Lower leg skin (tissue), 3 donors: ENCODE measurements around the gene ERC1.

Source experiments
- POLR2A ChIP-seq, 2 donors: fragments of 450-650 bp; IDR thresholded peaks; one replicate each; pipeline ENCODE4 v1.6.1; 2016 to 2017; ENCODE audit warnings: antibody characterized with exemption in 2 of 2, mild to moderate bottlenecking in 1 of 2, moderate library complexity in 1 of 2
- TF ChIP-seq, protein P1 (sequence below), 3 donors: fragments of 450-650 bp; IDR thresholded peaks; one replicate each; pipeline ENCODE4 v1.5.1; 2016; ENCODE audit warnings: antibody characterized with exemption in 3 of 3, mild to moderate bottlenecking in 3 of 3, moderate library complexity in 2 of 3

DNA sequence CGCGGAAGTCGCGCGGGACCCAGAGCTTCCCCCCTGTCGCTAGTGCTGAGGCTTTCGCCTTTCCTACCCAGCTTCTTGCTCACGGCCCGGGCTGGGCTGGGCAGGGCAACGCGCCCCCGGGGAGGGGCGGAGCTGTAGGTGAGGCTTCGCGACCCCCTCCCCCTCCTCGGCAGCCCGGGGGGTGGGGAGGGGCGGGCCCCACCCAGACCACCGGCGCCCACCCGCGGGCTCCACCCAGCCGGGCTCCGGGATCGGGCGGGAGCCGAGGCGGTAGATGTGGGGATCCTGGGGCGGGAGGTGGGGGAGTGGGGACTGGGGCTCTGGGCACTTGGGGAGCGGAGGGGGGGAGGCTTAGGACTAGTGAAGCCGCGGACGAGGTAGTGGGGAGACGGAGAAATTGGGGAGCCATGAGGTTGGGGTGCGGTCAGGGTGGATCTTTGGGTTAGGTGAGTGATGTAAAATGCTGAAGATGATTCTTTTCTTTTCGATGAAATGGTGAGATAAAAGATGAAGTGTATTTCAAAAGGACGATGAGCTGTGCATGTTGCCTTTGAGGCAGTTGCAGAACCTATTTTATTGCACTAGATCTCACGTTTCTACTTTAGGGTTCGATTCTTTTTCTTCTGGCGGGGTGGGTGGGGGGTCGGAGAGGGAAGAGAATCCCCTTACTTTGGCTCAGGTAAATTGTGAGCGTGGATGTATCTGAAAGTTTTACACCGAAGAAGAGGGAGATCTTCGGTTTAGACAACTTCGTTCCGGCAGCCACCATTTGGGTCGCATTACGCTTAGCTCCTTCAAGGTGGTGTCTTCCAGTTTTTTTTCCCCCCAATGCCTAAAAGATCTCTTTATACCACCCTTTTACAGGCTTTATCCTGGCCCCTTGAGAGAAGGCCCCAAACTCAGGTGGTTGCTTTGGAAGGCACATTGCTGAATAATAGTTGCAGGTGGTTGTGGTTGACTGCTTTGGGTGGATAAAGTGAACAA is 619 bp downstream of the ERC1 start:
- no peak for TF ChIP-seq POLR2A (IDR thresholded peaks at IDR 0.05)
- TF ChIP-seq, protein P1, sequence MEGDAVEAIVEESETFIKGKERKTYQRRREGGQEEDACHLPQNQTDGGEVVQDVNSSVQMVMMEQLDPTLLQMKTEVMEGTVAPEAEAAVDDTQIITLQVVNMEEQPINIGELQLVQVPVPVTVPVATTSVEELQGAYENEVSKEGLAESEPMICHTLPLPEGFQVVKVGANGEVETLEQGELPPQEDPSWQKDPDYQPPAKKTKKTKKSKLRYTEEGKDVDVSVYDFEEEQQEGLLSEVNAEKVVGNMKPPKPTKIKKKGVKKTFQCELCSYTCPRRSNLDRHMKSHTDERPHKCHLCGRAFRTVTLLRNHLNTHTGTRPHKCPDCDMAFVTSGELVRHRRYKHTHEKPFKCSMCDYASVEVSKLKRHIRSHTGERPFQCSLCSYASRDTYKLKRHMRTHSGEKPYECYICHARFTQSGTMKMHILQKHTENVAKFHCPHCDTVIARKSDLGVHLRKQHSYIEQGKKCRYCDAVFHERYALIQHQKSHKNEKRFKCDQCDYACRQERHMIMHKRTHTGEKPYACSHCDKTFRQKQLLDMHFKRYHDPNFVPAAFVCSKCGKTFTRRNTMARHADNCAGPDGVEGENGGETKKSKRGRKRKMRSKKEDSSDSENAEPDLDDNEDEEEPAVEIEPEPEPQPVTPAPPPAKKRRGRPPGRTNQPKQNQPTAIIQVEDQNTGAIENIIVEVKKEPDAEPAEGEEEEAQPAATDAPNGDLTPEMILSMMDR (IDR thresholded peaks at IDR 0.05) = no peak
